ENCODE results near the gene LDLRAD4. TPM values are rescaled to one million over a fixed set of nuclear protein-coding genes. Genes with fewer than 3 reads are reported as not detected.

The LDLRAD4 gene
- total RNA-seq, 1 donor from 2014 or later, result 34.5 TPM

DNA sequence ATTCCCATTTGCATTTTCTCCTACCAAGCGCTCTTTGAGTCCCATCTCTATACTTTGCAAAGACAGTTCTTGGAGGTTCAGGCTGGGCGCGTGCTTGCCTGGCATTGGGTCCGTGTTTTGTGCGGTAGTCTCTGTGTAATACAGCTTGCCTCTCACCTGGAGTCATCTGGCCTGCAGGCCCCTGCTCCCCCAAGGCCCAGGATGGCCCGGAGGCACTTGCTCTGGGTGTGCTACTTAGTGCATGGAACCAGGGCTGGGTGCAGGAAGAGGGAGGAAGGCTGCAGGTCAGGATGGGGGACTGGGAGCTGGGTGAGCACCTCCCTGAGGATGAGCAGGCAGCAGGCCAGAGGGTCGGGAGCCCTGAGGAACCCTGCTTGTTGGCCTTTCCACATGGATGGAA, 220.9 kb downstream of the LDLRAD4 start:
- no peaks in the 10 kb centered on the region for H3K27me3 Mint-ChIP-seq (ENCODE audit: insufficient read depth)
- H3K4me1 Mint-ChIP-seq (ENCODE audit: low read depth), result peaks cover 82% of the 10 kb centered on the region
- no peaks in the 10 kb centered on the region for H3K36me3 Mint-ChIP-seq (ENCODE audit: low read depth)
- peak overlapping the region; percentile 74 for H3K27ac Mint-ChIP-seq
- intact Hi-C loops (cut with micrococcal nuclease), result loop anchor here (2.0 to 5.0 kb wide), 2 partner anchors 25 to 147 kb away; no protein-coding TSS in a partner anchor
- DNase-seq (ENCODE audit: low spot score), result no peak
- no peaks in the 10 kb centered on the region for H3K9me3 Mint-ChIP-seq
- H3K4me3 Mint-ChIP-seq, result peak overlapping the region; percentile 67

DNA sequence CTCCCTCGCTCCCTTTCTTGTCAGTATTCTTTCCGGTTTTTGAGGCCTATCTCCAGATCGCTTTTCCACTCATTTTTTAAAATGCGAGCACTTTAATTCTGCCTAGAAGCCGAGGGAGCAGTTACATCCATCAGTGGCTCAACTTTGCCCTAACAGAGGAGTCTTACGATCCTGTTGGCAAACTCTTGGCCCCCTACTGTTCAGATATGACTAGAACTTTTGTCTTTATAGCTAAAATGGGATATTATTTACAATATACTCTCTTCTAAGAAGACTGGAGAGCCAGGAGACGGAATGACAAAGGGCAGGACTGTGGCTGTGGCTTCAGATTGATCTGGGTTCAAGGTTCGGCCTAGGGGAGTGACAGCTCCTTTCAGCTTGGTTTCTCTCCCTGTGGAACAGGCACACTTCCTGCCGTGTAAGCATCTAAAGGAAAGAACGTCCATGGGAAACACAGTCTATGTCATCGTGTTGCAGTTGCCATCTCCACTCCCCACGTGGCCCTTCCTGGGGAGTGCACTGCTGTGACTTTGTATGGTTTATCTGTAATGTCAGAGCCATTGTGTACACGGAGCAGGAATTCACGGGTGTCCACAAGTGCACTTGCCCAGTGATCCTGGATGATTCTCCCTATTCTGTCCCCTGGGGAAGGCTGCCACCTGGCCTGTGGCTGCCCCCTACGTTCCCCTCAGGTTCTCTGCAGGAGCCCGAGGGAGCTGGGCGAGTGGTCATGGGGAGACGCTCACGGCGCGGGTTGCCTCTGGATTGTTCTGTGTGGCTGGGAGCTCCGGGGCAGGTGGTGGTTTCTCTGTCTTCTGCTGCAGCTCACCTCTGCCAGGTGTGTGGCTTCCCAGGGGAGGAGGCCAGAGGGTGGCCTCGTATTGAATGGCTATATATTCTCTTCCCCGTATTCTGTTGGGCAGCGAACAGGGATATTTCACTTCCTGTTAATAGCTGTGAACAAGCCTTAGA, 222.0 kb downstream of the LDLRAD4 start:
- peak overlapping the region; percentile 40 for H3K27ac Mint-ChIP-seq
- no peak for DNase-seq (ENCODE audit: low spot score)
- H3K4me3 Mint-ChIP-seq, result no peak overlapping the region
- no peaks in the 10 kb centered on the region for H3K9me3 Mint-ChIP-seq
- peaks cover 77% of the 10 kb centered on the region for H3K4me1 Mint-ChIP-seq (ENCODE audit: low read depth)
- no peaks in the 10 kb centered on the region for H3K36me3 Mint-ChIP-seq (ENCODE audit: low read depth)
- intact Hi-C loops (cut with micrococcal nuclease), result no loop called here
- H3K27me3 Mint-ChIP-seq (ENCODE audit: insufficient read depth), result no peaks in the 10 kb centered on the region

- Mint-ChIP-seq H3K4me1 (ENCODE audit: low read depth) (peaks cover 65% of the 10 kb centered on the region), H3K36me3 (ENCODE audit: low read depth) (no peaks in the 10 kb centered on the region), H3K27me3 (ENCODE audit: insufficient read depth) (no peaks in the 10 kb centered on the region), H3K4me3 (no peak overlapping the region), H3K27ac (no peak overlapping the region), H3K9me3 (no peaks in the 10 kb centered on the region)
- intact Hi-C loops (cut with micrococcal nuclease), result no loop called here
- DNase-seq (ENCODE audit: low spot score), result no peak
These were observed 223.2 kb downstream of the LDLRAD4 start for GRCh38 chr18:13441736-13442135.

DNA sequence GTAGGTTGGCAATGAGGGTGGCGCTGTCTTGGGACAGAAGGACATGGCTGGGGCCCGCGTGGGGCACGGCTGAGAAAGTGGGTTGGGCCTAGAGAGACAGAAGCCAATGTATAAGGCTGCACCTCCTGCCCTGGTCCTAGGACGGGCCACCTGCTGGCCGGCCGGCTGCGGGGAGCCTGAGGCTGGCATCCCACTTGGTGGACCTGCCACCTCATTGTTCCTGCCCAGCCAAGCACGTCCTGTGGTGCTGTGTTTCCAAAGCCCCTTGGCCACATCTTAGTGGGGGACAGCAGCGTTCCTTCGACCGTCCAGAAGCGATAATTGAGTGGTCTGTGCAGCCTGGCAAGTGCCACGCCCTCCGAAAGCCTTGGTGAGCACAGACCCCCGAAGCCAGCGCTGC, 223.9 kb downstream of the LDLRAD4 start:
- Mint-ChIP-seq H3K9me3 (no peaks in the 10 kb centered on the region), H3K4me1 (ENCODE audit: low read depth) (peaks cover 58% of the 10 kb centered on the region), H3K27ac (no peak overlapping the region), H3K36me3 (ENCODE audit: low read depth) (no peaks in the 10 kb centered on the region), H3K4me3 (no peak overlapping the region), H3K27me3 (ENCODE audit: insufficient read depth) (no peaks in the 10 kb centered on the region)
- no peak for DNase-seq (ENCODE audit: low spot score)
- intact Hi-C loops (cut with micrococcal nuclease), result no loop called here

GRCh38 chr18:13443552-13443951, 225.0 kb downstream of the LDLRAD4 start:
- Mint-ChIP-seq H3K9me3 (no peaks in the 10 kb centered on the region), H3K4me1 (ENCODE audit: low read depth) (peaks cover 47% of the 10 kb centered on the region), H3K27me3 (ENCODE audit: insufficient read depth) (no peaks in the 10 kb centered on the region), H3K36me3 (ENCODE audit: low read depth) (no peaks in the 10 kb centered on the region), H3K4me3 (no peak overlapping the region), H3K27ac (no peak overlapping the region)
- intact Hi-C loops (cut with micrococcal nuclease), result no loop called here
- no peak for DNase-seq (ENCODE audit: low spot score)

- Mint-ChIP-seq H3K27me3 (ENCODE audit: insufficient read depth) (no peaks in the 10 kb centered on the region), H3K9me3 (no peaks in the 10 kb centered on the region), H3K4me3 (no peak overlapping the region), H3K27ac (no peak overlapping the region), H3K4me1 (ENCODE audit: low read depth) (peaks cover 36% of the 10 kb centered on the region), H3K36me3 (ENCODE audit: low read depth) (no peaks in the 10 kb centered on the region)
- DNase-seq (ENCODE audit: low spot score), result no peak
- intact Hi-C loops (cut with micrococcal nuclease), result no loop called here
These were observed 226.1 kb downstream of the LDLRAD4 start for GRCh38 chr18:13444430-13445240.

DNA sequence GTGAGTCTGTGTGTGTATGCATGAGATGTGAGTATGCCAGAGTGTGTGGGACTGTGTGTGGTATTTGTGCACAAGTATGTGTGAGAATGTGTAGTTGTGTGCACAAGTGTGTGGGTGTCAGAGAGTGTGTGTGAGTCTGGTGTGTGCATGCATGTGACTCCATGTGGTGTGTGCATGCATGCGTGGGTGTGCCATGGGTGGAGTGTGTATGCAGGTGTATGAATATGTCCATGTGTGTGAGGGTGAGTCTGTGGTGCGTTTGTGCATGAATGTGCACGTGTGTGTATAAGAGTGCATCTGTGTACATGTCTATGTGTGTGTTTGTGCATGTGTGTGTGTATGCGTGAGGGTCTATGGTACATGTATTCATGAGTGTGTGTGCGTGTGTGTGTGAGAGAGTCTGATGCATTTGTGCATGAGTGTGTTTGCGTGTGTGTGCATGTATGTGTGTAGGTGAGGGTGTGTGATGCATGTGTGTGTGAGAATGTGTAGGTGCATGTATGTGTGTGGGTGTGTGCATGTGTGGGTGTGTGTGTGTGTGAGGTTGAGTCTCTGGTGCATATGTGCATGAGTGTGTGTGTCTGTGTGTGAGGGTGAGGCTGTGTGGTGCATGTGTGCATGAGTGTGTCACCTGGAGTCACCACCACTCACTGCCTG, 226.8 kb downstream of the LDLRAD4 start:
- Mint-ChIP-seq H3K27me3 (ENCODE audit: insufficient read depth) (no peaks in the 10 kb centered on the region), H3K9me3 (no peaks in the 10 kb centered on the region), H3K36me3 (ENCODE audit: low read depth) (no peaks in the 10 kb centered on the region), H3K27ac (no peak overlapping the region), H3K4me1 (ENCODE audit: low read depth) (peaks cover 29% of the 10 kb centered on the region), H3K4me3 (no peak overlapping the region)
- intact Hi-C loops (cut with micrococcal nuclease), result no loop called here
- no peak for DNase-seq (ENCODE audit: low spot score)

GRCh38 chr18:13446024-13446423, 227.5 kb downstream of the LDLRAD4 start:
- Mint-ChIP-seq H3K4me3 (no peak overlapping the region), H3K27me3 (ENCODE audit: insufficient read depth) (no peaks in the 10 kb centered on the region), H3K36me3 (ENCODE audit: low read depth) (no peaks in the 10 kb centered on the region), H3K4me1 (ENCODE audit: low read depth) (peaks cover 24% of the 10 kb centered on the region), H3K9me3 (no peaks in the 10 kb centered on the region), H3K27ac (no peak overlapping the region)
- intact Hi-C loops (cut with micrococcal nuclease), result loop anchor here (2.0 kb wide), 1 partner anchor 229 kb away; no protein-coding TSS in a partner anchor
- DNase-seq (ENCODE audit: low spot score), result no peak

GRCh38 chr18:13446610-13447461, 228.3 kb downstream of the LDLRAD4 start:
- H3K9me3 Mint-ChIP-seq, result no peaks in the 10 kb centered on the region
- H3K36me3 Mint-ChIP-seq (ENCODE audit: low read depth), result no peaks in the 10 kb centered on the region
- no peaks in the 10 kb centered on the region for H3K27me3 Mint-ChIP-seq (ENCODE audit: insufficient read depth)
- peaks cover 21% of the 10 kb centered on the region for H3K4me1 Mint-ChIP-seq (ENCODE audit: low read depth)
- DNase-seq (ENCODE audit: low spot score), result no peak
- H3K4me3 Mint-ChIP-seq, result no peak overlapping the region
- intact Hi-C loops (cut with micrococcal nuclease), result loop anchor here (2.0 kb wide), 1 partner anchor 230 kb away; no protein-coding TSS in a partner anchor
- peak overlapping the region; percentile 42 for H3K27ac Mint-ChIP-seq

DNA sequence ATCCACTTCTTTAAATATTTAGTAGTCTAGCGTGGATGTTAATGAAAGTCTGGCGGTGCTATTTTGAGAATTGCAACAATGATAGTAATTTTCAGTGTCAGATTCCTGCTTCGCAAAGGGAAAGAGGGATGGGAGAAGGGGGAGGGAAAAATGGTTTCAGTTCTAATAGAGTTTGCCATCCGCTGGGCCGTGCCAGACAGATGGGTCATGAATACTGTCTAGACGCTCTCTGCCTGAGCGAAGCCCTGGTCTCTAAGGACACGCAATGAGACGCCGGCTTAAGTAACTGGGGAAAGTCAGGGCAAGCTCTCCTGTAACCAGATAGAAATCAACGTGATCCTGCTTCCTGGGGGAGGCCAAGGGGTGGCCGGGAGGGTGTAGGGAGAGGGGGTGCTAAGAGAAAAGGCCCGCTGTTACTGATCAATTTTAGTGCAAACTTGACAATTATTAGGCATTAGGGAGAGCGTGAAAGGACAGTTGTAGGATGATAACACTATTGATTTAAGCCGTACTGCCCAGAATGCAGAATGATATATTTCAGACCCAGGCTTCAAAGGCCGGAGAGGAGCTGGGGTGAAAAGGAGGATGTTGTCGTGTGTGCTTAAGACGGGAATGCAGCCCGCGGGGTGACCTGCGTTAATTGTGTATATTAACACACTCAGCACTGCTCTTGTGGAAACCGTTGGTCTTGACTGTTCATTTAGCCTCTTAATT, 229.2 kb downstream of the LDLRAD4 start:
- Mint-ChIP-seq H3K4me1 (ENCODE audit: low read depth) (peaks cover 21% of the 10 kb centered on the region), H3K27me3 (ENCODE audit: insufficient read depth) (no peaks in the 10 kb centered on the region), H3K36me3 (ENCODE audit: low read depth) (no peaks in the 10 kb centered on the region), H3K27ac (no peak overlapping the region), H3K9me3 (no peaks in the 10 kb centered on the region), H3K4me3 (no peak overlapping the region)
- intact Hi-C loops (cut with micrococcal nuclease), result loop anchor here (2.0 kb wide), 1 partner anchor 231 kb away; no protein-coding TSS in a partner anchor
- no peak for DNase-seq (ENCODE audit: low spot score)

DNA sequence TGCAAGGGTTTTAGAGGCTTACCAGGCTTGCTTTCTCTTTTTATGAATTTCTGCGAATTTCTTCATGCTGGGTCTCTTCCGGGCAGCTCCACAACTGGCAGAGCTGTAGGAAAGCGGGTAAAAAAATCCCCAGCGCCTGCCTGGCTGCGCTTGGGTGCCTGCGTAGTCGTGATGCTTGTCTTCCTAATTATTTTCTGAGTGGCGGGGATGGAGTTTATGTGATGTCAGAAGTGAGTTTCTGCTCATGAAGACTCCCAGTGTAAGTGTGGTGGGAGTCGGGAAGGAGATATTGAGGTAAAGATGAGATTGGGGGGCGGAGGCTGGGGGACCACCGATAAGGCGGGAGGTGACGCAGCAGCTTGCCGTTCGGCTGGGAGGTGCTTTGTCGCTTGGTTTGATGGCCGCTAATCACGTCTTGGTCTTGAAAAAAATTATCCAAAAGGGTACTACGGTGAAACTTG, 229.8 kb downstream of the LDLRAD4 start:
- Mint-ChIP-seq H3K4me3 (no peak overlapping the region), H3K4me1 (ENCODE audit: low read depth) (peaks cover 17% of the 10 kb centered on the region), H3K27ac (no peak overlapping the region), H3K36me3 (ENCODE audit: low read depth) (no peaks in the 10 kb centered on the region), H3K9me3 (no peaks in the 10 kb centered on the region), H3K27me3 (ENCODE audit: insufficient read depth) (no peaks in the 10 kb centered on the region)
- intact Hi-C loops (cut with micrococcal nuclease), result no loop called here
- DNase-seq (ENCODE audit: low spot score), result no peak

Data from activated T-helper 1 cell treated with anti-CD3 and anti-CD28 coated beads, Interleukin-12 subunit alpha, Interleukin-12 subunit beta, Interleukin-2, Interleukin-4 antibody, amounts not matched to agents 30 ng/mL and 10 ng/mL and 1 ng/mL, durations not matched to agents 14 hours and 24 hours and 36 hours (primary cell).